HG03103 (cell line): ENCODE measurements around the gene HBD.
"Not testable (repeated sequence)": the region's sequence is repeated elsewhere in the genome, so short reads cannot be mapped to it uniquely, and the experiment has no call there.

Source experiments
- ATAC-seq: cut with Tn5 transposase; IDR thresholded peaks from one replicate; pipeline ENCODE4 v1.9.1; 2021; ENCODE audit warnings: low read depth; ENCODE audit not compliant: unreplicated experiment

Gene HBD

GRCh38 chr11:5254023-5254422 is 19.7 kb upstream of the HBD start:
- not testable (repeated sequence) for ATAC-seq

GRCh38 chr11:5253440-5253839 is 19.2 kb upstream of the HBD start:
- ATAC-seq = not testable (repeated sequence)

GRCh38 chr11:5252919-5253265 is 18.6 kb upstream of the HBD start:
- no peak for ATAC-seq

- no peak for ATAC-seq
Observed at GRCh38 chr11:5252192-5252918, 18.1 kb upstream of the HBD start.

GRCh38 chr11:5251746-5252145 is 17.5 kb upstream of the HBD start:
- ATAC-seq = no peak

- ATAC-seq = no peak
Observed at GRCh38 chr11:5250543-5251204, 16.4 kb upstream of the HBD start.

- ATAC-seq = not testable (repeated sequence)
Observed at GRCh38 chr11:5249807-5250396, 15.6 kb upstream of the HBD start, which contains the start of gene HBG1. Gene HBG1 (minus strand): TSS chr11:5249857. CDS start chr11:5249804, 53 bp downstream.

- not testable (repeated sequence) for ATAC-seq
Observed at GRCh38 chr11:5248498-5248897, 14.2 kb upstream of the HBD start.

GRCh38 chr11:5247472-5248192 is 13.3 kb upstream of the HBD start:
- no peak for ATAC-seq

GRCh38 chr11:5246772-5247471 is 12.6 kb upstream of the HBD start:
- no peak for ATAC-seq

GRCh38 chr11:5245155-5245554 is 10.9 kb upstream of the HBD start:
- ATAC-seq = no peak

GRCh38 chr11:5243816-5244180 is 9.5 kb upstream of the HBD start:
- ATAC-seq = no peak

GRCh38 chr11:5242933-5243815 is 8.9 kb upstream of the HBD start:
- peak; percentile 55 for ATAC-seq

- no peak for ATAC-seq
Observed at GRCh38 chr11:5242208-5242607, 7.9 kb upstream of the HBD start.

- ATAC-seq = no peak
Observed at GRCh38 chr11:5241458-5241857, 7.2 kb upstream of the HBD start.

- no peak for ATAC-seq
Observed at GRCh38 chr11:5240458-5240857, 6.2 kb upstream of the HBD start.

GRCh38 chr11:5240056-5240455 is 5.8 kb upstream of the HBD start:
- no peak for ATAC-seq

GRCh38 chr11:5239046-5239445 is 4.8 kb upstream of the HBD start:
- ATAC-seq = no peak

- no peak for ATAC-seq
Observed at GRCh38 chr11:5238486-5238885, 4.2 kb upstream of the HBD start.

- ATAC-seq = no peak
Observed at GRCh38 chr11:5237420-5237819, 3.1 kb upstream of the HBD start.
